Stimulated activated CD8-positive, alpha-beta memory T cell treated with anti-CD3 and anti-CD28 coated beads, Interleukin-2, amount 100 ng/mL, for 1 hour (primary cell): ENCODE results near the gene TMEM203.
"Not testable (repeated sequence)": the region's sequence is repeated elsewhere in the genome, so short reads cannot be mapped to it uniquely, and the experiment has no call there.

ENCODE experiments used
- DNase-seq, 2 donors: peaks; one replicate each; pipeline ENCODE4 v3.0.0-alpha.2; 2020; ENCODE audit warnings: low read depth in 2 of 2

Gene TMEM203

GRCh38 chr9:137242269-137243203 lies 37.1 kb upstream of the TMEM203 start:
- no peak for DNase-seq

GRCh38 chr9:137241490-137242268 lies 36.2 kb upstream of the TMEM203 start:
- peak; percentile 41 to 61 for DNase-seq

- peak; percentile 95 to 98 for DNase-seq
Measured at GRCh38 chr9:137240841-137241489, 35.5 kb upstream of the TMEM203 start, which contains the start of gene TUBB4B. TSS of gene TUBB4B (plus strand) at chr9:137241287. CDS start at chr9:137241361, 74 bp downstream.

- DNase-seq = peak in 1 of 2 donors; percentile 48
Measured at GRCh38 chr9:137240318-137240840, 34.9 kb upstream of the TMEM203 start.

GRCh38 chr9:137239541-137240200 lies 34.2 kb upstream of the TMEM203 start:
- DNase-seq = not testable (repeated sequence)

- no peak for DNase-seq
Measured at GRCh38 chr9:137237759-137238726, 32.6 kb upstream of the TMEM203 start.

- no peak for DNase-seq
Measured at GRCh38 chr9:137236936-137237421, 31.5 kb upstream of the TMEM203 start.

DNA sequence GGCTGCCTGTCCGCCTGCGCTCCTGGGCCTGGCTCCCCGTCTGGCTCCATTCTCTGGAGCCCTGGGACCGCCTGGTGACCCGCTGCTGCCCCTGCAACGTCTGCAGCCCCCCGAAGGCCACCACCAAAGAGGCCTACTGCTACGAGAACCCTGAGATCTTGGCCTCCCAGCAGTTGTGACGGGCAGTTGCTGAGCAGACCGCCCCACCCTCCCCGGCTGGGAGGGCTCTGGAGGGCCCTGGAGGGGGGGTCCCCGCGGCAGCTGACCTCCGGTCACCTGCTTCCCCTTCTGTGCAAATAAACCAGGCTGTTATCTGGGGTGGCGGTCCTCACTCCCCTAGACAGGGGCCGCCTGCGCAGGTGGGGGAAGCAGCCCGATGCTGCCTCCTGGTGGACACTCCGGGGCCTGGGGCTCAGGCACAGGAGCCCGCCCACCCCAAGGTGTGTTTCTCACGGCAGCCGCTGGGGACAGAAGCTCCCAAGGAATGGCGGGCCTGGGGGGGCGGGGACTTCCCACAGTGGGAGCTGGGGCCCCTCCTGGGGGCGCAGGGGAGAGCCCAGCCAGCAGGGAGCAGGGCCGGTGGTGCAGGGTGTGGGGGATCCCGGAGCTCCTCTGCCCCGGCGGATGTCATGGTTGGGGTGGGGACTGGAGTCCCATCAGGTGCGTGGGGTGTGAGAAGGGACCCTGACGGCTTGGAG lies 30.9 kb upstream of the TMEM203 start:
- DNase-seq = peak; percentile 76 to 88

- DNase-seq = no peak
Measured at GRCh38 chr9:137235424-137236237, 30.2 kb upstream of the TMEM203 start.

- no peak for DNase-seq
Measured at GRCh38 chr9:137234758-137235423, 29.4 kb upstream of the TMEM203 start.

DNA sequence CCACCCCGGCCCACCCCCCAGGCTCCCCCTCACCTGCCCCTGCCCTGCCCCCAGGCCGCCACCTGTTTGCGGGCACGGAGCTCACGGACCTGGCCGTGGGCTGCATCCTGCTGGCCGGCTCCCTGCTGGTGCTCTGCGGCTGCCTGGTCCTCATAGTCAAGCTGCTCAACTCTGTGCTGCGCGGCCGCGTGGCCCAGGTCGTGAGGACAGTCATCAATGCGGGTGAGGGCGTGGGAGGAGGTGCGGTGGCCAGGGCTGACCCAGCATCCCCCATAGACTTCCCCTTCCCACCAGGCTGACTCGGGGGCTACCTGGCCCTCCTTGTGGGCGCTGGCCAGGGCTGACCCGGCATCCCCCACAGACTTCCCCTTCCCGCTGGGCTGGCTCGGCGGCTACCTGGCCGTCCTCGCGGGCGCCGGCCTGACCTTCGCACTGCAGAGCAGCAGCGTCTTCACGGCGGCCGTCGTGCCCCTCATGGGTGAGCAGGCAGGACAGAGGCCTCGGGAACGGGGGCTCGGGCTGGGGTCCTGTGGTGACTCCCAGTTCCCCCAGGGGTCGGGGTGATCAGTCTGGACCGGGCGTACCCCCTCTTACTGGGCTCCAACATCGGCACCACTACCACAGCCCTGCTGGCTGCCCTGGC lies 28.7 kb upstream of the TMEM203 start:
- DNase-seq = no peak

GRCh38 chr9:137233143-137233980 lies 27.9 kb upstream of the TMEM203 start:
- no peak for DNase-seq

DNA sequence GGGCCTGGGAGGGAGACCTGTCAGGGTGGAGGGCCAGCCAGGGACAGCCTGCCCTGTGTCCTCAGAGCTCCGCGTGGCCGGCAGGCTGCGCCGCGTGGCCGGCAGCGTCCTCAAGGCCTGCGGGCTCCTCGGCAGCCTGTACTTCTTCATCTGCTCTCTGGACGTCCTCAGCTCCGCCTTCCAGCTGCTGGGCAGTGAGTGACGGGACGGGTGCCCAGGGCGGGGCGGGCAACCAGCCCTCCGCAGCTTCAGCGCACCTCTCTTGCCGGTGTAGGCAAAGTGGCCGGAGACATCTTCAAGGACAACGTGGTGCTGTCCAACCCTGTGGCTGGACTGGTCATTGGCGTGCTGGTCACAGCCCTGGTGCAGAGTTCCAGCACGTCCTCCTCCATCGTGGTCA lies 27.1 kb upstream of the TMEM203 start:
- no peak for DNase-seq

- DNase-seq = no peak
Measured at GRCh38 chr9:137232101-137232500, 26.7 kb upstream of the TMEM203 start.

GRCh38 chr9:137231372-137232039 lies 26.1 kb upstream of the TMEM203 start:
- no peak for DNase-seq
